Measurements from ENCODE around the gene ZNF860. TPM values are rescaled to one million over a fixed set of nuclear protein-coding genes. Genes with fewer than 3 reads are reported as not detected.

ZNF860 gene
- total and polyA plus RNA-seq, 2 donors (not counting 1 experiment from before 2014, with no cell fraction given): 16.2 to 41.4 TPM

DNA sequence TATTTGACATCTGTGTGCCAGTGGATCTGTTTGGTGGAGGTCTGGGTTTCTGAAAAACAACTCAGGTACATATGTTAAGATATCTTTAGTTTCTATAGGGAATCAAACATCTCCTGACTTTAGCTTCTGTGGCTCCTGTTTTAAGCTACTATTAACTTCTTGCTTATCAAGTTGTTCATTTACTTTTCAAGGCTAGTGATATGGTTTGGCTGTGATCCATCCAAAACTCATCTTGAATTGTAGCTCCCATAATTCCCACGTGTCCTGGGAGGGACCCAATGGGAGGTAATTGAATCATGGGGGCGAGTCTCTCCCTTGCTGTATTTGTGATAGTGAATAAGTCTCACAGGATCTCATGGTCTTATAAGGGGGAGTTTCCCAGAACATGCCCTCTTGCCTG lies 41.4 kb downstream of the ZNF860 start:
- ATAC-seq (ENCODE audit: low read depth) (no peak), DNase-seq (no peak)
- peaks cover 34% of the 10 kb centered on the region for H3K4me1 Mint-ChIP-seq
- H3K4me2 ChIP-seq (replicated peaks; ENCODE audit: low read depth, low read length, poor library complexity, severe bottlenecking): no peak overlapping the region
- no peak overlapping the region for H2AFZ ChIP-seq (ENCODE audit: insufficient read depth, low read depth, low read length, poor library complexity, severe bottlenecking)
- no peak overlapping the region for H3K4me3 ChIP-seq (ENCODE audit: control extremely low read depth in 1 of 5, extremely low read depth in 1 of 5, insufficient read depth in 1 of 5, low read depth in 2 of 5, low read length in 4 of 5)
- no peak overlapping the region for H3K4me3 Mint-ChIP-seq
- no CpG with 5 or more reads among the region's 2 CpGs for WGBS (ENCODE audit: insufficient coverage)
- H3K9me3 Mint-ChIP-seq (ENCODE audit: insufficient read depth): no peaks in the 10 kb centered on the region
- no peaks in the 10 kb centered on the region for H3K9me3 ChIP-seq (ENCODE audit: control extremely low read depth in 1 of 3, control insufficient read depth in 2 of 3, insufficient read depth in 1 of 3, low read length in 2 of 3)
- TF ChIP-seq, protein P1, sequence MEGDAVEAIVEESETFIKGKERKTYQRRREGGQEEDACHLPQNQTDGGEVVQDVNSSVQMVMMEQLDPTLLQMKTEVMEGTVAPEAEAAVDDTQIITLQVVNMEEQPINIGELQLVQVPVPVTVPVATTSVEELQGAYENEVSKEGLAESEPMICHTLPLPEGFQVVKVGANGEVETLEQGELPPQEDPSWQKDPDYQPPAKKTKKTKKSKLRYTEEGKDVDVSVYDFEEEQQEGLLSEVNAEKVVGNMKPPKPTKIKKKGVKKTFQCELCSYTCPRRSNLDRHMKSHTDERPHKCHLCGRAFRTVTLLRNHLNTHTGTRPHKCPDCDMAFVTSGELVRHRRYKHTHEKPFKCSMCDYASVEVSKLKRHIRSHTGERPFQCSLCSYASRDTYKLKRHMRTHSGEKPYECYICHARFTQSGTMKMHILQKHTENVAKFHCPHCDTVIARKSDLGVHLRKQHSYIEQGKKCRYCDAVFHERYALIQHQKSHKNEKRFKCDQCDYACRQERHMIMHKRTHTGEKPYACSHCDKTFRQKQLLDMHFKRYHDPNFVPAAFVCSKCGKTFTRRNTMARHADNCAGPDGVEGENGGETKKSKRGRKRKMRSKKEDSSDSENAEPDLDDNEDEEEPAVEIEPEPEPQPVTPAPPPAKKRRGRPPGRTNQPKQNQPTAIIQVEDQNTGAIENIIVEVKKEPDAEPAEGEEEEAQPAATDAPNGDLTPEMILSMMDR (IDR thresholded peaks at IDR 0.05): no peak
- TF ChIP-seq EZH2 (IDR thresholded peaks at IDR 0.05; ENCODE audit: borderline replicate concordance, insufficient read depth, low read depth, low read length, poor library complexity, severe bottlenecking): no peak
- peaks cover 0 to 1% of the 10 kb centered on the region in 2 experiments for H3K36me3 ChIP-seq (replicated peaks in 1 of 2; ENCODE audit: control extremely low read depth in 1 of 2, control insufficient read depth in 1 of 2, extremely low read depth in 1 of 2, insufficient read depth in 2 of 2, low read length in 1 of 2)
- intact Hi-C loops (cut with micrococcal nuclease): no loop called here
- no peaks in the 10 kb centered on the region for H3K27me3 Mint-ChIP-seq
- peaks cover 22 to 23% of the 10 kb centered on the region in 2 donors for H3K4me1 ChIP-seq (ENCODE audit: control insufficient read depth in 2 of 2, insufficient read depth in 2 of 2, low read length in 2 of 2)
- no peak overlapping the region for H3K9ac ChIP-seq (ENCODE audit: low read length)
- ChIA-PET CTCF (interaction anchor here (1.0 kb wide), 1 partner anchor 121 kb away, joined by 3 read pairs; no protein-coding TSS in a partner anchor), POLR2A (no interaction called here)
- no peak overlapping the region for H3K27ac ChIP-seq (ENCODE audit: low read length in 2 of 2)
- H3K79me2 ChIP-seq (ENCODE audit: control insufficient read depth, insufficient read depth, low read length): no peaks in the 10 kb centered on the region
- H3K27me3 ChIP-seq (replicated peaks in 1 of 4; ENCODE audit: control extremely low read depth in 1 of 4, control insufficient read depth in 3 of 4, insufficient read depth in 4 of 4, low read length in 3 of 4): no peaks in the 10 kb centered on the region
- no peaks in the 10 kb centered on the region for H4K20me1 ChIP-seq (ENCODE audit: control insufficient read depth, insufficient read depth, low read length, poor library complexity, severe bottlenecking)
- no peak overlapping the region for H3K27ac Mint-ChIP-seq

DNA sequence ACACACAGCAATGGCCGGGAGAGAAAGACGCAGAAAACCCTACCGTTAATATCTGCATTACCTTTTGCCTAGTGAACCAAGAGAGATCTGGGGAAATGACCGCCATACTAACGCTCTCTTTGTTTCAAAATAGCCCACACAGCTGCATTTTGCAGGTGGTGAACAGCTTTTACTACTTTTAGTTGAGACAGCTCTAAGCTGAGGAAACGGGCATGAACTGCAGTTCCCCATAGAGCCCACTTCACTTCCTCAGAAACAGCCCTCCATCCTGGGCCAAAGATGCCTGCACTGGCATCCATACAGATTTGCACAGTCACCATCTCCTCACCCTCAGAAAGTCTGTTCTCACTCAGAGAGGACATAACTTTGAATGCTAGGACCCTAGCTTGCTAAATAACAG lies 45.0 kb downstream of the ZNF860 start:
- Mint-ChIP-seq H3K4me1 (peaks cover 28% of the 10 kb centered on the region), H3K9me3 (ENCODE audit: insufficient read depth) (no peaks in the 10 kb centered on the region), H3K4me3 (peak overlapping the region; percentile 68), H3K27me3 (no peaks in the 10 kb centered on the region), H3K27ac (peak overlapping the region; percentile 70)
- H3K27me3 ChIP-seq (replicated peaks in 1 of 4; ENCODE audit: control extremely low read depth in 1 of 4, control insufficient read depth in 3 of 4, insufficient read depth in 4 of 4, low read length in 3 of 4): no peaks in the 10 kb centered on the region
- H3K36me3 ChIP-seq (replicated peaks in 1 of 2; ENCODE audit: control extremely low read depth in 1 of 2, control insufficient read depth in 1 of 2, extremely low read depth in 1 of 2, insufficient read depth in 2 of 2, low read length in 1 of 2): peaks cover 0 to 1% of the 10 kb centered on the region in 2 experiments
- WGBS (ENCODE audit: insufficient coverage): 7% methylated on average over 4 of the region's 6 CpGs
- H3K4me3 ChIP-seq (ENCODE audit: control extremely low read depth in 1 of 5, extremely low read depth in 1 of 5, insufficient read depth in 1 of 5, low read depth in 2 of 5, low read length in 4 of 5): peak overlapping the region in 3 of 5 experiments; percentile 6 to 25 (median 24)
- no peaks in the 10 kb centered on the region for H4K20me1 ChIP-seq (ENCODE audit: control insufficient read depth, insufficient read depth, low read length, poor library complexity, severe bottlenecking)
- ATAC-seq (ENCODE audit: low read depth) (peak; percentile 76), DNase-seq (peak; percentile 42)
- peak overlapping the region; percentile 48 for H3K9ac ChIP-seq (ENCODE audit: low read length)
- POLR2A ChIA-PET: interaction anchor here (0.6 kb wide), 1 partner anchor 224 kb away, joined by 4 read pairs; no protein-coding TSS in a partner anchor
- H2AFZ ChIP-seq (ENCODE audit: insufficient read depth, low read depth, low read length, poor library complexity, severe bottlenecking): peak overlapping the region; percentile 59
- CTCF ChIA-PET: interaction anchor here (1.3 to 2.8 kb wide), 3 partner anchors 9 to 122 kb away, joined by 4 to 10 read pairs (median 8); no protein-coding TSS in a partner anchor
- peak overlapping the region in 1 of 2 donors; percentile 61 for H3K27ac ChIP-seq (ENCODE audit: low read length in 2 of 2)
- intact Hi-C loops (cut with micrococcal nuclease): no loop called here
- H3K4me1 ChIP-seq (ENCODE audit: control insufficient read depth in 2 of 2, insufficient read depth in 2 of 2, low read length in 2 of 2): peaks cover 12 to 16% of the 10 kb centered on the region in 2 donors
- TF ChIP-seq, protein P1 (IDR thresholded peaks at IDR 0.05): no peak
- H3K79me2 ChIP-seq (ENCODE audit: control insufficient read depth, insufficient read depth, low read length): no peaks in the 10 kb centered on the region
- no peaks in the 10 kb centered on the region for H3K9me3 ChIP-seq (ENCODE audit: control extremely low read depth in 1 of 3, control insufficient read depth in 2 of 3, insufficient read depth in 1 of 3, low read length in 2 of 3)
- H3K4me2 ChIP-seq (replicated peaks; ENCODE audit: low read depth, low read length, poor library complexity, severe bottlenecking): peak overlapping the region; percentile 69
